Activated T-helper 1 cell treated with anti-CD3 and anti-CD28 coated beads, Interleukin-2, amount 50 U/mL, for 16 hours (primary cell): ENCODE results near the gene SMAD9.

Experiments
- DNase-seq, 2 donors: peaks; one replicate each; pipeline ENCODE4 v3.0.0-alpha.2; 2020; ENCODE audit warnings: low read depth in 1 of 2, low spot score in 1 of 2

SMAD9 gene

GRCh38 chr13:36919833-36920615, at the start of gene SMAD9:
SMAD9 (minus strand) TSS chr13:36920238; CDS start chr13:36879689, 40,549 bp downstream.
- no peak for DNase-seq

- no peak for DNase-seq
Measured at GRCh38 chr13:36966404-36966803, 46.4 kb upstream of the SMAD9 start.

DNA sequence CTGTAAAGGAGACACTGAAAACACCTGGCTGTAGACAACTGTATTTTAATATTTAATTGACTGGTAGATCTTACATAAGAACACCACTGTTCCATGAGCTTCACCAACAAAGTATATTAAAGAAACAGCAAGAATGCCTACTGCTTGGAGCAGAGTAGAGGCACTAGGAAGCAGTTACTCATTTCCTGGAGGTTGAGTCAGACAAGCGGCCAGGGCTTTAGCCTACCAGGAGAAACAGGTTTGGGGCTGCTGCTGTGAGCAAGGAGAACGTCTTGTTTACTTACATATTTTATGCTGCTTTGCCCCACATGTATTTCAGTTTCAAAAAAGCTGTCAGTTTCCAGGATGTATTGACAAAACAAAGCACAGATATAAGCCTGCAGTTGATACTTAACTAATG, 45.7 kb upstream of the SMAD9 start:
- no peak for DNase-seq

- no peak for DNase-seq
Measured at GRCh38 chr13:36959456-36960116, 39.5 kb upstream of the SMAD9 start.

- DNase-seq = no peak
Measured at GRCh38 chr13:36954542-36954941, 34.5 kb upstream of the SMAD9 start.

- DNase-seq = no peak
Measured at GRCh38 chr13:36950920-36951319, 30.9 kb upstream of the SMAD9 start.

- DNase-seq = no peak
Measured at GRCh38 chr13:36950330-36950729, 30.3 kb upstream of the SMAD9 start.

DNA sequence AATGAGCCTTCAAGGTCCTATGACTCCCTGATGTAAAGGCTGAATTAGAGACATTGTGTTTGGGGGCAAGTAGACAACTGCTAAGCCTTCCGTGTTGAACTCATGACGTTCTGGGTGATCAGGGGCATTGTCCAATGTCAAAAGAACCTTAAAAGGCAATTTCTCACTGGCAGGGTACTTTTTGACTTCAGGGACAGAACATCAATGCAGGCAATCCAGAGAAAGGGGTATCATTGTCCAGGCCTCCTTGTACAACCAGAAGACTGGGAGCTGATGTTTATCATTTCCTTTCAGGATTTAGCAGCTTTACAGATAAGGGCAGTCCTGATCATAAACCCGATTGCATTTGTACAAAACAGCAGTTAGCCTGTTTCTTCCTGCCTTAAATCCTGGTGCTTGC, 25.0 kb upstream of the SMAD9 start:
- no peak for DNase-seq

DNA sequence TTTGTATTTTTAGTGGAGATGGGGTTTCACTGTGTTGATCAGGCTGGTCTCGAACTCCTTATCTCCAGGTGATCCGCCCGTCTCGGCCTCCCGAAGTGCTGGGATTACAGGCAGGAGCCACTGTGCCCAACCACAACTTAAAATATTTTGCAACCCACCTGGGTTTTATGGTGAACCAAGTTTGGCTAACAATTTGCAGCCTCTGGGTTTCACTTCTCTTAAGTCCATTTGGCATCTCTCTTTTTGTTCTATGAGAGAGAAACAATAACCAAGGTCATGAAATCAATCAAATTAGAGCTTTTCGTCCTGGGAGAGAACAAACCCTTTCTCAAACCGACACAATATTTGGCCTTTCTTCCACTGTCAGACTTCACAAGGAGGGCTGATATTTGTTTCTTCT, 5.6 kb upstream of the SMAD9 start:
- DNase-seq = no peak

DNA sequence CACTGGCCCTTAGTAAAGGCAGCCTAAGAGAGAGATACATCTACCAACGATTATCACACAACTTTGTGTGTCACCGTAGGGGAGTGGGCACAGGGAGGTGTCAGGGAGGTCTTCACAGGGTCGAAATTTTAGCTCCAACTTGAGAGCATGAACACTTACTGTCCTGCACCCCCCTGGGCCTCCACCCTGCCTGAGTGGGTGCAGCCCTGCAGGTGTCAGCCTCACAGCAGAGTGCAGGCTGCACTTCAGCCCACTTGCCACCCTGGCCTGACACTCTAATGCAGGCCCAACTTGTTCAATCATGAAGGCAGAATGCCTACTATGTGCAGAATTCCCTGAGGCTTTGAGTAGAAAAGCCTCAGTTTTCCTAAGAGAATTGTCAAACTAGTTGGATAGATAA, 4.0 kb upstream of the SMAD9 start:
- DNase-seq = no peak

DNA sequence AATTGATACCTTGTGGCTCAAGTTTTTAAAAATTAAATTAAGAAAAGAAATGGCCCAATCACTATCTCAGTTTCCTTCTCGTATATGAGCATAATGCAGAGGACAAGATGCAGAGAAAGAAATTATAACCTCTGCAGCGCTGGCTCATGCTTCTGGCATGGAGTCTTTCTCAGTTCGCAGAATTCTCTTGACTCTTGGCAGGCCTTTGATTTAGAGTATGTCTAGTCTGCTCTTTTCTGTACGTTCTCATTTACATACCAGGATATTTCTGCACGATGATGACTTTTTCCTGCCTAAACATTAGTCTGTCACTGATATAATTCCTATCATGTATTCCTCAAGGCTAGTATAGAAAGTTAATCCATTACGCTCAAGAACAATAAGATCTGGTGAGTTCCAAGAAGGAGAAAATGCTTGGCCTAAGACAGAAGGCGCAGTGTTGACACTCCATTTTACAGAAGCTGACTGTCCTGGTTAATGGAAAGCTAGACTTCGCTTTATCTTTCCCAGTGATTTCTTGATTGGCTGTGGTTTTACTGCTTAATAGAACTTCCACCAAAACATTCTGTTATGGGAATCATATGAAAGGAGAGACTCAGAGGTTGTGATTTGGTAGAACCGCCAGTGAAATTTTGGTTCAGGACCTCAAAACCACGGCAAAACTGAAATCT, 1.7 kb upstream of the SMAD9 start:
- no peak for DNase-seq

- no peak for DNase-seq
Measured at GRCh38 chr13:36920616-36921185, 663 bp upstream of the SMAD9 start.

DNA sequence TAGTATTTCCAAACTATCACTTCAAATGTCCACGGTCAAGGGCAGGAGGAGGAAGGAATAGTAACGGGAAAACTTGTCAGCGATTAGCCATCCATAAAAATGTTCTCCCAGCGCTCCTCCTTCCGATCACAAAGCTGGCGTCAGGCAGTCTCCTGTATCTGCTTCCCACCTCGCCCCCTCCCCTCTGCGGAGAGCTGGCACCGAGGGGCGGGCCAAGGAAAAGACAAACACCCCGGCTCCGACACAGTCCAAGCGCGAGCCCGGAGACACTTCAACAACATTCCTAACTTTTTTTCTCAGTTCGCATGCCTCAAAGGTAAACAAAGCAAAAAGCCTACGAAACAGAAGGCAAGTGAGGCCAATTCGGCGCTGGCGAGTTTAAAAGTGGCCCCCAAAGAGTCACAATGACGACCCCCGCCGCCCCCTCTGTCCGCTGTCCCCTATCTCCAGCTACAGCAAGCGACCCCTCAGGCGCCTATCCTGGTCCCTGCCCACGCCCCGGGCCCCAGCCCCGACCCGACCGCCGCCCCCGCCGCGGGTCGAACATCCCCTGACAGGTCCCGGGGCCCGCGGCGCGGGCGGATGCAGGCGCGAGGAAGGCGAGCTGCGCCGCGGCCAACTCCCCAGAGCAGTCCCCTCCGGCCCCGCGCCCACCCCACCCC, 736 bp downstream of the SMAD9 start:
- DNase-seq = no peak

DNA sequence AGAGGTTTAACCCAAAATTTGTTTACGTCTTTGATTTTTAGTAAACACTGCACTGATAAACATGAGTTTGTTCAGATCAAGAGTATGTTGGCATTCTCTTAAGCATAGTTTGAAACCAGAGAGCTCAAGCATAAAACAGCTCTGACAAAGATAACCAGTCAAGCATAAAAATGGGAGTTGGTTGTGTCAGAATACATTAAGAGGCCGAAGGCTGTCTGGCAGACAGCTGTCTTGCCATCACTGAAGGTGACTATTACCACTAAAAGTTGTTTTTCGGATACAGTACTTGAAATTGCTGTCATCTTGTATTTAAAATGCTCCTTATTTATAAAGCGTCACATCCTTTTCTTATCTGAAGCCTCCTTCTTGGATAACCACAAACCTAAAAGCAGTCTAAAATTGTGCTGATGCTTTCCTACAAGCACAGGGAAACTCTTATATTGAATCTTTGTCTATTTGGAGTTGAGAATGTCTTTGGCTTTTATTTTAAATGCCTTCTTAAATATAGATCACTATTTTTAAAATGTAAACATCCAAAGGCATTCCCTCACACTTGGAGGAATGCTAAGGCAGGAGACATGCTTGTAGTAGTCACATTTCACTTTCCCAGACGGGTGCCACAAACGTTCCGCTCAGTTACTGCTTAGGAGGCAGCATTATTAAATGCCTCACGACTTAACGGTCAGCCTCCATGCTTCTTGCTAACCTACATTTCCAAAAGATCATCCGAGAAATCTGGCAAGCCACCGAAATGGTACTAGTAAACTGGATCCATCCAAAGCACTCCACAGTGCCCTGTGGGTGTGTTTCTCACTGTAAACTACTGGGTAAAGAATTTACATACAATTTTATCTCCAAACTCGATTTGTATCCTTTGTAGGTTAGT, 1.5 kb downstream of the SMAD9 start:
- no peak for DNase-seq

DNA sequence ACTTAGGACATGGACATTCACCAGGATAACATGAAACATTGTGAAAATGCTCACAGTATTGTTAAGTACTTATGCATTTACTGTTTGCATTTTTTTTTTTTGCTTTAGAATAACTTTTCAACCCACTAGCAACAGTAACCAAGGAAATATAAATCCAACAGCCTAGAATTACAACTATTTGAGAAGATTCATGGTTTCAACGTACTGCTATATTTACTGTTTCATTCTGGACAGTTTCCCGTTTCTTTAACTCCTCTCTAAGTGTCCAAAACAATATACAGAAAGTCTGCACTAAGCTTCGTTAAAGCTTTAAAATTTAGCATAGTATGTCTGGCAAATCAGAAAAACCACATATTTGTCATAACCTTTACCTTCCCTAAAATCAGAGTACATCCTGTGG, 2.7 kb downstream of the SMAD9 start:
- DNase-seq = no peak

DNA sequence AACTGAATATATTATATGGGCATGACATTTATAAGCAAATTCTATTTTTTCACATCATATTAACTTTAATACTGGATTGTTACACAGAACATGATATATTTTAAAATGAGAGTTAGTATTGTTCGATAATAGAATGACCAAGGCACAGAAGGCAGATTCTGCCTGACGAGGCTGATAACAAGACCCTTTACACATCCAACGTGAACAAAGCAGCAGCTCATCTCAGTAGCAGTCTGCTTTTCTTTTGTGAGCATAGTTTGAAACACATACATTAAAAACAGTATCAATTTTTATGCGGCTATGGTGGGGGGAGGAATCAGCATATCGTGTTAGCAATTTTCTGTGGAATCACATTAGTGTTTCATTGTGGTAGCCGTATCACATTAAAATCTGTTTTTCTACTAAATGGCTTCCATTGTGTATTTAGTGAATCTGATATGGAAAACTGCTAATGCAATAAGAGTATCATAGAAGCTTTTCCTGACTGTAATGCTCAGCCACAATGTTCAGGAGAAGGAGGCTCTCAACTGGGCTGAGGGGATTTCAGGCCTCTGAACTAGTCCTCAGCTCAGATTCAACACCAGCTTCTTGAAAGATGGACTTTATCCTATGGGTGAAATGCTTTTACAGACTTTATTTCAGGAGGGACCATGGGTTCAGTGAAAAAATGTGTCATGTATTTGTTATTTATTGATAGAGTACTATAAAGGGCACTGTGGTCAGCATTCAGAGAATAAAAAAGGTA, 4.0 kb downstream of the SMAD9 start:
- no peak for DNase-seq

GRCh38 chr13:36915106-36915505, 4.9 kb downstream of the SMAD9 start:
- DNase-seq = no peak

GRCh38 chr13:36914648-36915047, 5.4 kb downstream of the SMAD9 start:
- DNase-seq = no peak

GRCh38 chr13:36913463-36913862, 6.6 kb downstream of the SMAD9 start:
- DNase-seq = no peak

DNA sequence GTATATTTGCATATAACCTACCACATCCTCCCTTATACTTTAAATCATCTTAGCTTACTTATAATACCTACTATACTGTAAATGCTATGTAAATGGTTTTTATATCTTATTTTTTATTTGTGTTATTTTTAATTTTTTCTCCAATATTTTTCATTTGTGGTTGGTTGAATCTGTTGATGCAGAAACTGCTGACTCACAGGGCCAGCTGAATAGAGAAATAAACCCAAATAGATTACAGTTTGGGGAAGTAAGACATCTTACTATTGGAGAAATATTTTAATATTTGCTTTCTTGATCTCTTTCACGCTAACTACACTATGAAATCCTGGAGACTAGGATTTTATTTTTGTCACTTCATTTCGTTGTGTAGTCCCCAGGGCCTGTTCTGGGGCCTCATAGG, 7.1 kb downstream of the SMAD9 start:
- no peak for DNase-seq
